Cardiac fibroblast (primary cell): ENCODE results near the gene RNF103.

Experiments
- DNase-seq, 2 donors: peaks; one replicate each; pipeline versions ENCODE4 v3.0.0 to v3.0.0-alpha.2; 2010; ENCODE audit warnings: low read depth in 2 of 2
- H3K4me3 ChIP-seq, 2 donors: replicated peaks in 1 of 2; 1 replicate in 1 of 2; 2 replicates in 1 of 2; pipeline ENCODE4 v1.5.1; 2011; ENCODE audit warnings: low read depth in 2 of 2, low read length in 2 of 2, mild to moderate bottlenecking in 2 of 2, moderate library complexity in 1 of 2
- CTCF ChIP-seq: IDR thresholded peaks from one replicate; pipeline ENCODE4 v1.5.1; 2011; ENCODE audit warnings: low read depth, mild to moderate bottlenecking, low read length, inconsistent platforms

The RNF103 gene

GRCh38 chr2:86624267-86624547, 542 bp upstream of the RNF103 start:
- peak in 1 of 2 donors; percentile 8 for DNase-seq
- TF ChIP-seq CTCF, result no peak
- peak overlapping the region; percentile 58 to 68 for H3K4me3 ChIP-seq

GRCh38 chr2:86623043-86623493, 597 bp downstream of the RNF103 start:
- peak overlapping the region; percentile 68 to 88 for H3K4me3 ChIP-seq
- no peak for DNase-seq
- TF ChIP-seq CTCF, result no peak

GRCh38 chr2:86622519-86623042, 1.1 kb downstream of the RNF103 start:
- no peak for TF ChIP-seq CTCF
- DNase-seq, result peak; percentile 30 to 41
- H3K4me3 ChIP-seq, result peak overlapping the region; percentile 68 to 88

- TF ChIP-seq CTCF, result no peak
- DNase-seq, result peak in 1 of 2 donors; percentile 13
- peak overlapping the region; percentile 68 to 88 for H3K4me3 ChIP-seq
Observed at GRCh38 chr2:86621280-86621943, 2.3 kb downstream of the RNF103 start.

- H3K4me3 ChIP-seq, result no peak overlapping the region
- TF ChIP-seq CTCF, result no peak
- no peak for DNase-seq
Observed at GRCh38 chr2:86617738-86618137, 5.9 kb downstream of the RNF103 start.

- DNase-seq, result no peak
- H3K4me3 ChIP-seq, result no peak overlapping the region
- no peak for TF ChIP-seq CTCF
Observed at GRCh38 chr2:86617153-86617552, 6.5 kb downstream of the RNF103 start.

GRCh38 chr2:86616502-86616901, 7.2 kb downstream of the RNF103 start:
- TF ChIP-seq CTCF, result no peak
- H3K4me3 ChIP-seq, result no peak overlapping the region
- DNase-seq, result no peak
